GM19043 (cell line): ENCODE results near the gene HBM.
"Not testable (repeated sequence)": the region's sequence is repeated elsewhere in the genome, so short reads cannot be mapped to it uniquely, and the experiment has no call there.

Source experiments
- ATAC-seq: cut with Tn5 transposase; IDR thresholded peaks from one replicate; pipeline ENCODE4 v1.9.1; 2021; ENCODE audit warnings: low read depth; ENCODE audit not compliant: unreplicated experiment

Gene HBM

GRCh38 chr16:180681-181564 is 15.1 kb downstream of the HBM start:
- no peak for ATAC-seq

DNA sequence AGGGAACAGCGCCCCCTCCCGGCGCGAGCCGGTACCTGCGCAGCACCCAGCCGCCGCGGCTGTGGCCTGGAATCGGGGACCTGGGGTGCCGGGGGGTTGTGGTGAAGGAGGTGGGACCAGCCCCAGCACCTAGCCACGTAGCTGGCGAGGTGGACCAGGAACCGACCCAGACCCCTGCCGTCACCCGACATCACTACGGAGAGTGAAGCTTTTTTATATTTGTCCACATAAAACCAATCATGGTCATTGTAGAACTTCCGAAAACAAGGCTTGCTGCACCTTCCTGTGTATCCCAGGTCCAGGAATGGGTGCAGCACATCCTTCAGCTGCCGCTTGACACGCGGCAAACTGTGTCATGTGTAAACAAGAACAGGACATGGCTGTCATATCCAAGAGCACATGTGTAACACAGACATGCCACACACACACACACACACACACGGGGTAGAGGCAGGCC is 15.8 kb downstream of the HBM start:
- no peak for ATAC-seq

GRCh38 chr16:183005-183404 is 17.2 kb downstream of the HBM start:
- no peak for ATAC-seq

DNA sequence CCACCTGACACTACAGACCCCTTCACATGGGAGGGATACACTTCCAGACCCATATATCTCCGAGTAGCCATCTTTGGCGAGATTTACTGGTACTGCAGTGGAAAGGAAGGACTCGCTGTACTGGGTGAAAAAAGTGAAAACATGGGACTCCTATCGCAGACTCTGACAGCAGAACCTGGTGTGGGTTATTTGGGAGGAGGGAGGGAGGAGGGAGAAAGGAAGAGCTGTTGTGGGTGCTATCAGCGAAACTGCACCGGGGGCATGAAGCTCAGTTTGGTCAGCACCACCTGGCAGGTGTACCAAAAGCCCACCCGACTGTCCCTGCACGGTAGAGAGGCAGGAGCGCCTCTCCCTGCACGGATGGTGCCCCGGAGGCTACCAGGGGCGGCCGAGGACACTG is 19.4 kb downstream of the HBM start:
- no peak for ATAC-seq

- ATAC-seq: no peak
Measured at GRCh38 chr16:185691-186090, 19.9 kb downstream of the HBM start.

GRCh38 chr16:187330-187729 is 21.6 kb downstream of the HBM start:
- no peak for ATAC-seq

GRCh38 chr16:188674-189073 is 22.9 kb downstream of the HBM start:
- no peak for ATAC-seq

GRCh38 chr16:189604-190186 is 23.9 kb downstream of the HBM start:
- ATAC-seq: no peak

GRCh38 chr16:191831-192230 is 26.1 kb downstream of the HBM start:
- ATAC-seq: no peak

DNA sequence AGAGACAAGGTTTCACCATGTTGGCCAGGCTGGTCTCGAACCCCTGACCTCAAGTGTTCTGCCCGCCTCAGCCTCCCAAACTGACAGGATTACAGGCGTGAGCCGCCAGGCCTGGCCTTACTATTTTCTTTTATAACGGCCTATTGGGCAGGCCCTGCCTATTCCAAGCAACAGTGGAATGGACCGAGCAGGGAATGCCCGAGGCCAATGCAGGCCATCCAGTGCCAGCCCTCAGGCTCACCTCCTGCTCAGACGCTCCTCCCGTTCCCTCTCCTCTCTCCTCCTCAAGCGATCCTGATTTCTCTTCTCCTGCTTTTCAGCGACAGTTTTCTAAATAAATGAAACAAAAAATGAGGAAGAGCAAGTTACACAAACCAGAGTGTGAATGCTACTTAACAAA is 26.9 kb downstream of the HBM start:
- no peak for ATAC-seq

DNA sequence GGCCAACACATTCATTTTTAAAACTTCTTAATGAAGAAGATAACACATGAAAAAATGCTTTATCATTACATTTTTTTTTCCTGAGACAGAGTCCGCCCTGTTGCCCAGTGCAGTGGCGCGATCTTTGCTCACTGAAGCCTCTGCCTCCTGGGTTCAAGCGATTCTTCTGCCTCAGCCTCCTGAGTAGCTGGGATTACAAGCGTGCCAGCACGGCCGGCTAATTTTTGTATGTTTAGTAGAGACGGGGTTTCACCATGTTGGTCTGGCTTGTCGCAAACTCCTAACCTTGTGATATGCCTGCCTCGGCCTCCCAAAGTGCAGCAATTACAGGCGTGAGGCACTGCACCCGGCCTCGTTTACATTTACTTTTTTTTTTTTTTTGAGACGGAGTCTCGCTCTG is 27.7 kb downstream of the HBM start:
- no peak for ATAC-seq

DNA sequence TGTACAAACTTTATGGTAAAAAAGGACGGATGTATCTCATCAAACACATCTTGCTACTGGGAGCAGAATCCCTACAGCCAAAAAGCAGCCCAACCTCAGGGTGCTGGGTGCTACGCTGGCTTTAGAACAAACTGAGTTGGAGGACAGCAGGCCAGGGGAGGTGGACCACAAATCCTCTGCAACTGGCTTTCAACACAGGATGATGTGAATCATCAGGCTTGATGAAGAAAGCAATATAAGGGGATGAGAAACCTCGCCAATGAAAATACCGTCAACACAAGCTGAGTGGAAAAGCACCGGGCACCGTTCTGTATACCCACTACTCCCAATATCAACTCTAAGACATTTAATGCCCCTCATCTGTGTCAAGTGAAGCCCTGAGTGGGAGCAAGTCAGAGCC is 28.7 kb downstream of the HBM start:
- ATAC-seq: no peak

DNA sequence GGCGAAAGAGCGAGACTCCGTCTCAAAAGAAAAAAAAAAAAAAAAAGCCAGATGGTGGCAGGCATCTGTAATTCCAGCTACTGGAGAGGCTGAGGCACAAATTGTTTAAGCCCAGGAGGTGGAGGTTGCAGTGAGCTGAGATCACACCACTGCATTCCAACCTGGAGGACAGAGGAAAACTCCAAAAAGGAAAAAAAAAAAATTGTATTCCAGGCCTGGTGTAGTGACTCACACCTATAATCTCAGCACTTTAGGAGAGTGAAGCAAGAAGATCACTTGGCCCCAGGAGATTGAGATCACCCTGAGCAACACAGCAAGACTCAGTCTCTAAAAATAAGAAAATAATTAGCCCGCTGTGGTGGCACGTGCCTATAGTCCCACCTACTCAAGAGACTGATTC is 34.6 kb downstream of the HBM start:
- no peak for ATAC-seq

- no peak for ATAC-seq
Measured at GRCh38 chr16:203246-203645, 37.5 kb downstream of the HBM start.

DNA sequence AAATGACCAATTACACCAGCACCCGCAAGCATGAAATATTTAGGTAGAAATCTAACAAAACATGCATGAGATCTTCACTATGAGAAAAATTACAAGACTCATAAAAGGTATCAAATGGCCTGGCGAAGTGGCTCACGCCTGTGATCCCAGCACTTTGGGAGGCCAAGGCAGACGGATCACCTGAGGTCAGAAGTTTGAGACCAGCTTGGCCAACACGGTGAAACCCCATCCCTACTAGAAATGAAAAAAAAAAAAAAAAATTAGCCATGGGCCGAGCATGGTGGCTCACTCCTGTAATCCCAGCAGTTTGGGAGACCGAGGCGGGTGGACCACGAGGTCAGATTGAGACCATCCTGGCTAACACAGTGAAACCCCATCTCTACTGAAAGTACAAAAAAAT is 38.3 kb downstream of the HBM start:
- not testable (repeated sequence) for ATAC-seq

- ATAC-seq: not testable (repeated sequence)
Measured at GRCh38 chr16:209359-209758, 43.6 kb downstream of the HBM start.

- ATAC-seq: not testable (repeated sequence)
Measured at GRCh38 chr16:211631-212180, 45.9 kb downstream of the HBM start.

DNA sequence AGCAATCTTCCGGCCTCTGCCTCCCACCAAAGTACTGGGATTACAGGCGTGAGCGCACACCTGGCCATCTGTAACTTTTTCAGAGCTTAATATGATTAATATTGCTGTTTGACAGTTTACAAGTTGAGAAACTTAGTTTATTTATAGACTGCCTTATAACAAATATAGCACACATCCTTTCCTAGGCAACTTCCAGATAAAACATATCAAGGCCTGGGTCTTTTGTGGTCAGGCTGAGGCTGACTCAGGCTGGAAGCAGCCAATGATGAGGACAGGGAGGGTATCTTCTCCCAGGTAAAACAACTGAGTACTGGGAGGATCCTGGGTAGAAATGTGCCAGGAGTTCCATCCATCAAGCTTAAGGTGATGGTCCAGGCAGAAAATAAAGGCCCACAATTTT is 47.2 kb downstream of the HBM start:
- ATAC-seq: no peak
